Stromal cell of bone marrow (primary cell): Measurements from ENCODE around the gene OR4K2.
"Not testable (repeated sequence)": the region's sequence is repeated elsewhere in the genome, so short reads cannot be mapped to it uniquely, and the experiment has no call there.

Experiments used
- DNase-seq: peaks from one replicate; pipeline ENCODE4 v3.0.0-alpha.2; 2012; ENCODE audit warnings: low read depth

Gene OR4K2

GRCh38 chr14:19874842-19875241 is at the start of gene OR4K2:
Gene OR4K2 (plus strand): TSS chr14:19875142. CDS start chr14:19876268, 1,126 bp downstream.
- no peak for DNase-seq

GRCh38 chr14:19827626-19828244 is 47.2 kb upstream of the OR4K2 start:
- not testable (repeated sequence) for DNase-seq

GRCh38 chr14:19828314-19828713 is 46.6 kb upstream of the OR4K2 start:
- no peak for DNase-seq

GRCh38 chr14:19834203-19834848 is 40.6 kb upstream of the OR4K2 start:
- DNase-seq = not testable (repeated sequence)

GRCh38 chr14:19838433-19838832 is 36.5 kb upstream of the OR4K2 start:
- no peak for DNase-seq

GRCh38 chr14:19851365-19851764 is 23.6 kb upstream of the OR4K2 start:
- no peak for DNase-seq

GRCh38 chr14:19866061-19866669 is 8.8 kb upstream of the OR4K2 start:
- DNase-seq = not testable (repeated sequence)

- DNase-seq = no peak
These were observed 1.8 kb upstream of the OR4K2 start for GRCh38 chr14:19873178-19873577.

- peak; percentile 2 for DNase-seq
These were observed 3.2 kb downstream of the OR4K2 start for GRCh38 chr14:19878029-19878642.

- no peak for DNase-seq
These were observed 20.3 kb downstream of the OR4K2 start for GRCh38 chr14:19895282-19895681.

GRCh38 chr14:19900999-19901398 is 26.1 kb downstream of the OR4K2 start:
- no peak for DNase-seq

GRCh38 chr14:19902409-19902808 is 27.5 kb downstream of the OR4K2 start:
- no peak for DNase-seq

GRCh38 chr14:19906665-19907064 is 31.7 kb downstream of the OR4K2 start:
- DNase-seq = no peak

GRCh38 chr14:19911114-19911513 is 36.2 kb downstream of the OR4K2 start:
- DNase-seq = no peak

GRCh38 chr14:19917243-19917642 is 42.3 kb downstream of the OR4K2 start:
- DNase-seq = no peak

GRCh38 chr14:19917955-19918518 is 43.1 kb downstream of the OR4K2 start:
- DNase-seq = no peak

- DNase-seq = no peak
These were observed 43.8 kb downstream of the OR4K2 start for GRCh38 chr14:19918553-19919264.

GRCh38 chr14:19920021-19920657 is 45.2 kb downstream of the OR4K2 start, which contains the start of gene OR4K5:
Gene OR4K5 (plus strand): TSS chr14:19920607. CDS start chr14:19920607, 0 bp downstream.
- DNase-seq = no peak

- no peak for DNase-seq
These were observed 55.7 kb downstream of the OR4K2 start, which contains the start of gene OR4K1 for GRCh38 chr14:19930617-19931016. Gene OR4K1 (plus strand): TSS chr14:19930917. CDS start chr14:19935667, 4,750 bp downstream.
